B cell (primary cell): ENCODE data around the gene MID1. TPM values are rescaled to one million over a fixed set of nuclear protein-coding genes. Genes with fewer than 3 reads are reported as not detected.

Experiments used
- ATAC-seq: fragments of 200-7000 bp; cut with Tn5 transposase; one replicate; pipeline ENCODE4 v1.10.0; 2021; ENCODE audit warnings: low read depth, mild to moderate bottlenecking, moderate number of reproducible peaks, moderate library complexity
- CTCF ChIA-PET: fragments of 350-600 bp; sonication (Branson Sonifier 250); formaldehyde crosslinking; loops from one replicate; lab custom pipeline; 2021; ENCODE audit warnings: antibody characterized with exemption, inconsistent platforms; lab: Charles Lee
- POLR2A ChIA-PET: fragments of 350-600 bp; sonication (Branson Sonifier 250); formaldehyde crosslinking; loops from one replicate; lab custom pipeline; 2021; ENCODE audit warnings: antibody characterized with exemption; lab: Charles Lee
- DNase-seq: peaks from one replicate; pipeline ENCODE4 v3.0.0; 2013
- H2AFZ ChIP-seq: 2 replicates; pipeline ENCODE4 v1.6.1; 2012; ENCODE audit warnings: mild to moderate bottlenecking, low read depth, low read length; ENCODE audit not compliant: insufficient read depth, poor library complexity, severe bottlenecking
- H3K27ac ChIP-seq, 2 donors: 1 replicate in 1 of 2; 2 replicates in 1 of 2; pipeline ENCODE4 v1.5.1; 2012 to 2013; ENCODE audit warnings: low read length in 2 of 2, mild to moderate bottlenecking in 2 of 2, moderate library complexity in 1 of 2
- H3K27me3 ChIP-seq, 4 experiments: fragments of 200-600 bp in 1 of 4; sonication (generic) in 1 of 4; replicated peaks in 1 of 4; 1 replicate in 2 of 4; 2 replicates in 2 of 4; pipeline versions ENCODE4 v1.6.1 to v1.7.0; 2013 to 2016; ENCODE audit warnings: low read length in 3 of 4, mild to moderate bottlenecking in 2 of 4, mixed read lengths in 1 of 4, moderate library complexity in 1 of 4; ENCODE audit not compliant: insufficient read depth in 4 of 4, control insufficient read depth in 3 of 4; ENCODE audit errors: control extremely low read depth in 1 of 4
- H3K36me3 ChIP-seq, 2 experiments: replicated peaks in 1 of 2; 1 replicate in 1 of 2; 2 replicates in 1 of 2; pipeline versions ENCODE4 v1.6.1 to v1.7.1; 2013; ENCODE audit warnings: low read length in 1 of 2; ENCODE audit not compliant: insufficient read depth in 2 of 2, control insufficient read depth in 1 of 2; ENCODE audit errors: control extremely low read depth in 1 of 2, extremely low read depth in 1 of 2
- H3K4me1 ChIP-seq, 2 donors: fragments of 200-600 bp in 1 of 2; sonication (generic) in 1 of 2; 1 replicate in 1 of 2; 2 replicates in 1 of 2; pipeline versions ENCODE4 v1.5.1 to v1.6.1; 2013 to 2017; ENCODE audit warnings: low read length in 2 of 2; ENCODE audit not compliant: control insufficient read depth in 2 of 2, insufficient read depth in 2 of 2
- H3K4me2 ChIP-seq: replicated peaks from 2 replicates; pipeline ENCODE3; 2012; ENCODE audit warnings: mild to moderate bottlenecking, low read depth, low read length; ENCODE audit not compliant: poor library complexity, severe bottlenecking
- H3K4me3 ChIP-seq, 5 experiments: fragments of 200-600 bp in 1 of 5; sonication (generic) in 1 of 5; 1 replicate in 3 of 5; 2 replicates in 2 of 5; pipeline versions ENCODE4 v1.5.1 to v1.7.0; 2011 to 2016; ENCODE audit warnings: low read length in 4 of 5, mild to moderate bottlenecking in 4 of 5, low read depth in 2 of 5, control low read depth in 1 of 5, moderate library complexity in 1 of 5; ENCODE audit not compliant: insufficient read depth in 1 of 5; ENCODE audit errors: control extremely low read depth in 1 of 5, extremely low read depth in 1 of 5
- H3K79me2 ChIP-seq: fragments of 200-600 bp; sonication (generic); one replicate; pipeline ENCODE4 v1.6.0; 2016; ENCODE audit warnings: low read length; ENCODE audit not compliant: control insufficient read depth, insufficient read depth
- H3K9ac ChIP-seq: fragments of 200-600 bp; sonication (generic); 2 replicates; pipeline ENCODE4 v1.6.1; 2017; ENCODE audit warnings: mild to moderate bottlenecking, low read length, moderate library complexity
- H3K9me3 ChIP-seq, 3 donors: one replicate each; pipeline versions ENCODE4 v1.6.1 to v1.7.1; 2013; ENCODE audit warnings: low read length in 2 of 3; ENCODE audit not compliant: control insufficient read depth in 2 of 3, insufficient read depth in 1 of 3; ENCODE audit errors: control extremely low read depth in 1 of 3
- H4K20me1 ChIP-seq: 2 replicates; pipeline ENCODE4 v1.6.0; 2012; ENCODE audit warnings: mild to moderate bottlenecking, low read length; ENCODE audit not compliant: insufficient read depth, control insufficient read depth, poor library complexity, severe bottlenecking
- H3K27ac Mint-ChIP-seq: one replicate; pipeline ENCODE4 v1.8.0; 2021; ENCODE audit warnings: mixed read lengths
- H3K27me3 Mint-ChIP-seq: one replicate; pipeline ENCODE4 v1.8.0; 2021; ENCODE audit warnings: mixed read lengths
- H3K4me1 Mint-ChIP-seq: one replicate; pipeline ENCODE4 v1.8.0; 2021; ENCODE audit warnings: mixed read lengths
- H3K4me3 Mint-ChIP-seq: one replicate; pipeline ENCODE4 v1.8.0; 2021; ENCODE audit warnings: mixed read lengths
- H3K9me3 Mint-ChIP-seq: one replicate; pipeline ENCODE4 v1.8.0; 2022; ENCODE audit warnings: mixed read lengths; ENCODE audit not compliant: insufficient read depth
- EZH2 ChIP-seq: IDR thresholded peaks from 2 replicates; pipeline ENCODE4 v1.6.1; 2012; ENCODE audit warnings: borderline replicate concordance, low read depth, mild to moderate bottlenecking, moderate library complexity, low read length; ENCODE audit not compliant: insufficient read depth, poor library complexity, severe bottlenecking
- WGBS: methylation state at CpG from one replicate; pipeline ENCODE4 v1.1.5; 2013; ENCODE audit warnings: missing lambda C conversion rate; ENCODE audit not compliant: insufficient coverage; 5-methylcytosine and 5-hydroxymethylcytosine counted together
- intact Hi-C: fragments of 100-400 bp; cut with micrococcal nuclease; formaldehyde crosslinking; loops from one replicate; pipeline ENCODE4 v1.10.0; 2022
- polyA plus RNA-seq: library from polyadenylated mRNA; depleted of rRNA; stranded (reverse); fragments of >200 nt; gene quantifications from 2 replicates; pipeline ENCODE4 v1.2.3, GENCODE V29; 2012
- total RNA-seq, 2 donors: library from RNA; stranded (reverse); fragments of 120-200 nt in 1 of 2; gene quantifications; 1 replicate in 1 of 2; 2 replicates in 1 of 2; pipeline versions ENCODE4 v1.2.3 to v1.2.4, GENCODE V29; 2013 to 2022
- TF ChIP-seq, protein P1 (sequence below): fragments of 200-600 bp; IDR thresholded peaks from one replicate; pipeline ENCODE4 v1.8.0; 2022; ENCODE audit warnings: antibody characterized with exemption, mild to moderate bottlenecking

MID1 gene
- total and polyA plus RNA-seq, 2 donors (not counting 1 experiment from before 2014, with no cell fraction given): 0.15 to 0.44 TPM

DNA sequence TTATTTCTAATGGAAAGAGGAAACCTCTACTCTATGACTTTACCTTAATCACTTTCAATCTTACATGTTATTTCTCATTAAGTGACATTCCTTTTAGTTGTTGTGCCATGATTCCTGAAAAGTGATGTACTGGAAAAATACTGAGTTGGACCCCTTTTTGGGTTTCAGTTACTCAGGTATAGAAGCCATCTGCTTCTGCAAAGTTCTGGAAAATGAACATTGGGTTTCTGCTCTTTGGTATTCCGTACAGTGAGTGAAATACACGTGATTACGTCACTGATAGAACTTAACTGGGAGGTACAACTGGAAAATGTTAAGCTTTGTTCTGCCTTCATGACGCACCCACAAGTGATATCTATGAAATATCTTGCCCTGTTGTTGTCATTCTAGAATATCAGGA, 114.7 kb downstream of the MID1 start:
- intact Hi-C loops: no loop called here
- Histone ChIP-seq H3K4me1 (no peaks in the 10 kb centered on the region), H3K9ac (no peak overlapping the region), H3K9me3 (no peaks in the 10 kb centered on the region), H2AFZ (no peak overlapping the region), H3K27ac (no peak overlapping the region), H3K27me3 (no peaks in the 10 kb centered on the region), H3K36me3 (no peaks in the 10 kb centered on the region), H3K4me3 (no peak overlapping the region), H4K20me1 (no peaks in the 10 kb centered on the region), H3K4me2 (no peak overlapping the region), H3K79me2 (no peaks in the 10 kb centered on the region)
- TF ChIP-seq, protein P1, sequence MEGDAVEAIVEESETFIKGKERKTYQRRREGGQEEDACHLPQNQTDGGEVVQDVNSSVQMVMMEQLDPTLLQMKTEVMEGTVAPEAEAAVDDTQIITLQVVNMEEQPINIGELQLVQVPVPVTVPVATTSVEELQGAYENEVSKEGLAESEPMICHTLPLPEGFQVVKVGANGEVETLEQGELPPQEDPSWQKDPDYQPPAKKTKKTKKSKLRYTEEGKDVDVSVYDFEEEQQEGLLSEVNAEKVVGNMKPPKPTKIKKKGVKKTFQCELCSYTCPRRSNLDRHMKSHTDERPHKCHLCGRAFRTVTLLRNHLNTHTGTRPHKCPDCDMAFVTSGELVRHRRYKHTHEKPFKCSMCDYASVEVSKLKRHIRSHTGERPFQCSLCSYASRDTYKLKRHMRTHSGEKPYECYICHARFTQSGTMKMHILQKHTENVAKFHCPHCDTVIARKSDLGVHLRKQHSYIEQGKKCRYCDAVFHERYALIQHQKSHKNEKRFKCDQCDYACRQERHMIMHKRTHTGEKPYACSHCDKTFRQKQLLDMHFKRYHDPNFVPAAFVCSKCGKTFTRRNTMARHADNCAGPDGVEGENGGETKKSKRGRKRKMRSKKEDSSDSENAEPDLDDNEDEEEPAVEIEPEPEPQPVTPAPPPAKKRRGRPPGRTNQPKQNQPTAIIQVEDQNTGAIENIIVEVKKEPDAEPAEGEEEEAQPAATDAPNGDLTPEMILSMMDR: no peak
- TF ChIP-seq EZH2: no peak
- ATAC-seq (no peak), DNase-seq (no peak)
- Mint-ChIP-seq H3K27me3 (peaks cover 3% of the 10 kb centered on the region), H3K9me3 (no peaks in the 10 kb centered on the region), H3K4me1 (no peaks in the 10 kb centered on the region), H3K4me3 (no peak overlapping the region), H3K27ac (no peak overlapping the region)
- ChIA-PET POLR2A (no interaction called here), CTCF (no interaction called here)
- no CpG with 5 or more reads among the region's 4 CpGs for WGBS

DNA sequence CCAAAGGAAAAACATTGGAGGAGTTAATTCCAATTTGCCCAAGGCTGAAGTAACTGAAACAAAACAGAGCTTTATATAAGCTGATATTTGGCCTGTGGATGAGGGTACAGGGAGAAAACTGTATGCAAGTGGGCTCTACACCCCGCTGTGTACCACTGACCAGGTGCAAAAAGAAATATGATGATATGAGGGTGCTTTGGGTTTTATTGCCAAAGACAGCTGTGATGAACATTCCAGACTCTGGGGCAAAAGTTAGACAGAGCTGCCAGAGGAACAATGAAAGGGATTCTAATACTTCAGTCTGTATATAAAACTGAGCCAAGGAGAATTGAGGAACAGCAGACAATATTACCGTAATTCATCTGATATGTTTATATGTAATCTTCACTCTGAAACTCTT, 117.4 kb downstream of the MID1 start:
- H3K36me3 ChIP-seq: no peaks in the 10 kb centered on the region
- intact Hi-C loops: no loop called here
- Mint-ChIP-seq H3K4me1 (no peaks in the 10 kb centered on the region), H3K27ac (no peak overlapping the region), H3K4me3 (no peak overlapping the region), H3K9me3 (no peaks in the 10 kb centered on the region), H3K27me3 (no peaks in the 10 kb centered on the region)
- CTCF ChIA-PET: interaction anchor here (1.4 kb wide), 1 partner anchor 312 kb away, joined by 3 read pairs; no protein-coding TSS in a partner anchor
- H3K4me2 ChIP-seq: no peak overlapping the region
- H3K27ac ChIP-seq: no peak overlapping the region
- H2AFZ ChIP-seq: no peak overlapping the region
- H3K4me3 ChIP-seq: no peak overlapping the region
- POLR2A ChIA-PET: no interaction called here
- no peaks in the 10 kb centered on the region for H4K20me1 ChIP-seq
- TF ChIP-seq, protein P1: no peak
- no peak for TF ChIP-seq EZH2
- H3K4me1 ChIP-seq: no peaks in the 10 kb centered on the region
- H3K27me3 ChIP-seq: no peaks in the 10 kb centered on the region
- ATAC-seq: no peak
- no peak overlapping the region for H3K9ac ChIP-seq
- no peaks in the 10 kb centered on the region for H3K79me2 ChIP-seq
- DNase-seq: no peak
- H3K9me3 ChIP-seq: no peaks in the 10 kb centered on the region
- WGBS: no CpG with 5 or more reads among the region's 2 CpGs
